HG03135 (cell line): ENCODE measurements around the gene IL22RA1.

Source experiments
- ATAC-seq: cut with Tn5 transposase; IDR thresholded peaks from one replicate; pipeline ENCODE4 v1.9.1; 2021; ENCODE audit warnings: mild to moderate bottlenecking, moderate library complexity; ENCODE audit not compliant: unreplicated experiment

IL22RA1 gene

DNA sequence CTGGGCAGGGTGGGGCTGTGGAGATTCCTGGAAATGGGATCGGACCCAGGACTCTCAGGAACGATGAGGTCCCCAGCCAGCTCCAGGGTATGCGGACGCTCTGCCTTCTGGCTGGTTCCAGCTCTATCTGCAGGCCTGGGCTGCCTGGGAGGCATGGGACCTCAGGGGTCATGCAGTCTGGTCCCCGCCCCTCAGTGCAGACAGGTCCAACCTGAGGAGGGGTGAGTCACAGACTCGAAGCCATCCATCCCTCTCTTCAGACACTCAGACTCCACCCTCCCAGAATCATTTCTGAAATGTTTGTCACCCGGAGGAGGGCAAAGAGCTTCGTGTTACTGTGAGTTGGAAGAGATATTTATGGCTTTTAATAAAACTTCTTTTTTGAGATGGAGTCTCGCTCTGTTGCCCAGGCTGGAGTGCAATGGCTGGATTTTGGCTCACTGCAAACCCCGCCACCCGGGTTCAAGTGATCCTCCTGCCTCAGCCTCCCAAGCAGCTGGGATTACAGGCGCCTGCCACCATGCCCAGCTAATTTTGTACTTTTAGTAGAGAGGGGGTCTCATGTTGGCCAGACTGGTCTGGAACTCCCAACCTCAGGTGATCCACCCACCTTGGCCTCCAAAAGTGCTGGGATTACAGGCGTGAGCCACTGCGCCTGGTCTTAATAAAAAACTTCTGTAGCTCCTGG lies 25.1 kb downstream of the IL22RA1 start:
- no peak for ATAC-seq

DNA sequence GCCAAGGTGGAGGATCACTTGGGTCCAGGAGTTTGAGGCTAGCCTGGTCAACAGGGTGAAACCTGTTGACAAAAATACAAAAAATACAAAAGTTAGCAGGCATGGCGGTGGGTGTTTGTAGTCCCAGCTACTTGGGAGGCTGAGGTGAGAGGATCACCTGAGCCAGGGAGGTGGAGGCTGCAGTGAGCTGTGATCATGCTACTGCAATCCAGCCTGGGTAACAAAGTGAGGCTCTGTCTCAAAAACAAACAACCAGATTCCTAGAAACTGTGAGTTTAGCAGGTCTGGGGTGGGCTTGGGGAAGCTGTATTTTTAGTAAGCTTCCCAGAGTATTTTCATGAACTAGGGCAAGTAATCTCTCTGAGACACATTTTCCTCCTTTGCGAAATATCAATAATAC lies 25.8 kb downstream of the IL22RA1 start:
- no peak for ATAC-seq

DNA sequence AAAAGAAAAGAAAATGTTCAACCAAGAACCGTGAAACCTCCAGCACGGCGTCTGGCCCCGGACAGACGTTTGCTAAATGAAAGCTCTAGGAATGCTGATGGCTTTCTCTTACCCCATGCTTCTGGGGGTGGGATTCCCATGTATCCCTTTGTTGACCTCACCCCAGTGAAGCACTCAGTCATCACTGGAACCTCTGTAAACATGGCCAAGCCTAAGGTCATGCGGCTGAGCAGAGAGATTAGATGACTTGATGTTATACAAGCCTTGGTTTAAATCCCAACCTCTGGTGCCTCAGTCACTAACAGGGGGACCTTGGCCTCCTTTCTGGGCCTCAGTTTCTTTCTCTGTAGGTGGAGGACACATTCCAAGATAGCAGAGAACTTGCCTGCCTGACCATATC lies 28.2 kb downstream of the IL22RA1 start:
- ATAC-seq = no peak

DNA sequence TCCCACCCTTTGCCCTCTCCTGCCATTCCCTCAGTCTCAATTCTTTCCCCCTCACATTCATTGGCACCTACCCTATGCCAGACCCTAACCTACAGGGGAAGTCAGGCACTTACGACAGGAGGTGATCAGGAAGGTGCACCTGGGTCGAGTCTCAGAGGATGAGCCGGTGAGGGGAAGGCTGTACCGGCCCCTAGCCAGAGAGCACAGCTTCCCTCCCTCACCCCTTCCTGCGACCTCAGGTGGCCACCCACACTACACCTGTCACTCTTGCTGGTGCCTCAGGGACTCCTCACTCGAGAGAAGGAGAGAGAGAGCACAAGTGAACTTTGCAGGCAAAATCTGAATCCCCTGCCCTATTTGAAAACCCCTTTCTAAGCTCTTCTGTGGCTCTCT lies 29.3 kb downstream of the IL22RA1 start:
- ATAC-seq = no peak

DNA sequence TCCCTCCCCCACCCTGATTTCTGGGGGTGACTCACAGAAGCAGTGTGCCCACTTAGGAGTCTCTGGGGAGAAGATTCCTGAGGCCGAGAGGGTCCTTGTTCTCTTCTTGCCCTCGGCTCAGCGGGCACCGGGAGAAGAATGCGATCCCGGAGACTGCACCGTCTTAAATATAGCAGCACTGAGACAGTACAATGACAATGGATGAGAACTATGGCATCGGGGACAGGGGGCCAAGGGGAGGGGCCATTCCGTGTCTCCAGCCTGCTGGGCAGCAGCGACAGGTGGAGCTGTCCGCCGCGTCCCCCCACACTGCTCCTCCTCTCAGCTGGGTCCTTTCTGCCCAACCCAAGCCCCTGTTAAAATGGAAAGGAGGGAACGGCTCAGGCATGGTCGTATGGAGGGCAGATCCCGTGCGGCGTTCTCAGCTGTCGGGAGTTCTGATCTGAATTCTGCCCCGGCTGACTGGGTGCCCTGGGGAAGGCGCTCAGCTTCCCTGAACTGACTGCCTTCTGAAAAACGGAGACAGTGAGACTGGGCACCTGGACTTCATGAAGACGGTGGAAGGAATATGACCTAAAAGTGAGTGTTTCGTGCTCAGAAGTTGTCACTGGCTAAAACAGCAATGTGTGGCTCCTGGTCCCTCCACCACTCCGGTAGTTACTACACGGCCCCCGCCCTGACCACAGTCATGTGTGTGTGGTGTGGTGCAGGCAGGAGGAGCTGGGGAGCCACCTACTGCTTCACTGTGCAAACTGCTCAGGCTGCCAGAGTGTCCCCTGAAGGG lies 30.8 kb downstream of the IL22RA1 start, which contains the start of gene MYOM3:
TSS of gene MYOM3 (minus strand) at position 140 of the 784 bp plus-strand sequence. CDS start 3,499 bp downstream, outside the sequence.
- no peak for ATAC-seq

DNA sequence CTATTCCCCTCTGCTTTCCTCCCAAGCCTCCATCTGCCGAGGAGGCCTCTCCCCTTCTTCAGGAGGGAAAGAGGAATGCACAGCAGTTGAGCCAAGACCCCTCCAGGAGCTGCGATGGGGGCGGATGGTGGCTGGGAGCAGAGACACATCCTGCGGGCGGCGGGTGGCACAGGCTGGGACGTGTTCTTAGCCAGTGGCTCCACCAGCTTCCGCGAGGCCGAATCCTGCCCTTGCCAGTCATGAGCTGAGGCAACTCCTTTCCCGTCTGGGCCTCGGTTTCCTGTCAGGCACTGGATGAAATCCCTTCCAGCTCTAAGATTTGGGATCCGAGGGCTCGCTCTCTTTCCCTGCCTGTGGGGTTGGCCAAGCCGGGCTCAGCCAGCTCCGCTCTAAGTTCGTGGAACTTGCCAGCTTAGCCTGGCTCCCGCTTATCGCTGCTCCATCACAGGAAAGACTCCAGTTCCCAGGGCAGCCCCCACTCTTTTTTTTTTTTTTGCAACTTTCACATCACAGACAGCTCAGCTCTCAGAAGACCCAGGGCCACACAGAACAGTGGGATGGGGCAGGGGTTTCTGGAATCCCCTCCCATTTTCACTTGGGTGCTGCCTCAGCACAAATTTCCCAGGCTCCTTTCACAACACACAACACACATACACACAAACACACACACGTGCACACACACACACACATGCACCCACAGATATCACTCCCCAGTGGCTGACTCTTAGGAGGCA lies 31.5 kb downstream of the IL22RA1 start:
- no peak for ATAC-seq

DNA sequence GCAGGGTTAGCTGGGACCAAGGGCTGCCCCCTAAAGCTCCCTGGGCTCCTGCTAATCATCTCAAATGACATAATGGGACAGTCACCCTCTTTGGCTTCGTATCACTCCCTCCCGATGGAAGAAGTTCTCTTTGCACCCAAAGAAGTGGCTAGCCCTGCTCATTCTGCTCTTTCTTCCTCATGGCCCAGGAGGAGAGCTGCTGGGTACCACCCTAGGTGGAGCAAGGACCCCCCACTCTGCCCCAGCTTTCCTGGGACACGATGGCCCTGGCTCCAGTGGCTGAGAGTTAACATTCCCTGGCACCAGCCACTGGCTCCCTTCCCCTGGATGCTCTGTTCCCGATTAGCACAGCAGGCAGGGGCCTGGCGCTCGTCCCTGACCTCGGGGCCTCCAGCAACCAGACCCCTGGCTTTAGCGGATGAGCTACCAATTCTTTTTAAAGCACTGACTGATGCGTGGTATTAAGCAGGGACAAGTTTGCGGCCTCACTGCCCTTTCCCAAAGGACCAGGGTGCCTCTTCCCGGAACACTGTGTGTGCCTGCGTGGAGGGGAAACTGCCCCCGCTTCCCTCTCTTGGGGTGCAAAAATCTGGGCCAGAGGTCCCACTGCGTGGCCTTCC lies 32.2 kb downstream of the IL22RA1 start:
- no peak for ATAC-seq

DNA sequence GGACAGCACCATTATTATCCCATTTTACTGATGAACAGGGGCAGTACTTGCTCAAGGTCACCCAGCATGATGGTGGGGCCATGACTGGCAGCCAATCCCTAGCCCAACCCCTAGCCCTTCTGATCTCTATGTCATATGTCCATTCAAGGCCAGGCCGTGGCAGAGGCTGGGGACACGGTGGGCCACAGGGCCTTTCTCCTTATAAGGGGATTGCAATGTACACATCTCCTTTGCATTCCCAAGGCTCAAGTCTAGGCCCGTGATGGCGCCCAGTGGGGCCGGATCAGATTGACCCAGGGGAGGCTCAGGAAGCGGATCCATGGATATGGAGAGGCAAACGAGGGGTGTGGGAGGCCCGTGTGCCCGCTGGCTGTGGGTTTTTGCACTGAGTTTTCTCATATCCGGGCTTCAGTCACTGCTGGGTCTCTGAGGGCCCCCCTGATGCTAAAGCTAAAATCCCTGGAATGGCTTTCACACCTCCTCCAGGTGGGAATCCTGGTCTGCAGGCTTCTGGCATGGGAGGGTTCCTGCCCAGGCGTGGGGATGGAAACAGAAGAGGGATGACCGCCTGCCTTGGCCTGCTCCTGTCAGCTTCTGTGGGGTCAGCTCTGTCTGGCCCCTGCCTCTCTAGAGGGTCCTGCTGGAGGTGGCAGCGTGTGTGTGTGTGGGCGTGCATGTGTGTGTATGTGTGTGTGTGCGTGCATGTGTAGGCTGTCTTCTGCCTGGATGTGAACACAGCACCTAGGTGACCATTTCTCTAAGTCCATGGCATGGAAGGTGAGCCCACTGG lies 33.1 kb downstream of the IL22RA1 start:
- no peak for ATAC-seq

DNA sequence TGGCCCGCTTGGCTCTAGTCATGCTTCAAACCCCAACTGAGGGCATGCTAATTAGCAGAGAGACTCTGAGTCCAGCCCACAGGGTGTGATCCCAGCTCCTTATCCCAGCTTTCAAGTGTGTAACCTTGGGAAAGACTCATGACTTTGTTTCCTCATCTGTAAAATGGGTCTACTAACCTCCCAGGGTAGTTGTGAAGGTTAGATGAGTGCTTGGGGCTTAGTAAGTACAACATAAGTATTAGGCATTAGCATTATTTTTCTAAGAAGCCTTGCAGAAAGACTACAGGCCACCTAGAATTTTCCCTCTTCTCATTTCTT lies 33.8 kb downstream of the IL22RA1 start:
- ATAC-seq = no peak

DNA sequence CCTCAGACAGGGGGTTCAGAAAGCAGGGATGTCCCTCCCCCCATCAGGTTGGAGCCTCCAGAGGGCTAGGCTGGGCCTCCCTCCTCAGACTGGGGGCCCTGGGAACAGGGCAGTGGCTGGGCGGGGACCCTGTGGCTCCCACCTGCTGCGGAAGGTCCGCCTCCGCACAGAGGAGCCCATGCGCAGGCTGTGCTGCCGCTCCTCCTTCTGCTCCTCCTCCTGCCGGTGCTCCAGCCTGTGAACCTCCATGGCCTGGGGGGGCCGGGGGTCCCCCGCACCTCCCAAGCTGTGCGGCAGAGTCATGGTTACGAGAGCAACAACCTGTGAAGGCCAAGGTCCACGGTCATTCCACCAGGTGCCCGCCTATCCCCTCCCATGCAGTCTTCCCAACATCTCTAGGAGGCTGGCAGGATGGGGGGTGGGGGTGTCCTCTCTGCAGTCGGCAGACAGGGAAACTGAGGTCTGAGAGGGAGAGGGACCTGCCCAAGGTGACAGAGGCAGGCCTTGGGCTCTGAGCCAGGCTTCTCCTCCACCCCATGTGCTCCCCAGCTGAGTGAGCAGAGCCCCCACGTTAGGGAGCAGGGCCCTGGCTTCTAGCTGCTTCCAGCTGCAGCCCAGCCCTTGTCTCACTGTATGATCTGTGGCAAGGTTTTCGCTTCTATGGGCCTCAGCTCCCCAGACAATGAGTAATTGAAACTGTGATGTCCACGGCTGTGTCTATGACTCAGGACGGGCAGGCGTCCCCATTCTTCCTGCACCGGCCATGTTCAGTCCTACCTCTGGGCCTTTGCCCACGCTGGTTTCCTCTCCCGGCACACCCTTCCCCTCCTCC lies 34.4 kb downstream of the IL22RA1 start:
- ATAC-seq = no peak

DNA sequence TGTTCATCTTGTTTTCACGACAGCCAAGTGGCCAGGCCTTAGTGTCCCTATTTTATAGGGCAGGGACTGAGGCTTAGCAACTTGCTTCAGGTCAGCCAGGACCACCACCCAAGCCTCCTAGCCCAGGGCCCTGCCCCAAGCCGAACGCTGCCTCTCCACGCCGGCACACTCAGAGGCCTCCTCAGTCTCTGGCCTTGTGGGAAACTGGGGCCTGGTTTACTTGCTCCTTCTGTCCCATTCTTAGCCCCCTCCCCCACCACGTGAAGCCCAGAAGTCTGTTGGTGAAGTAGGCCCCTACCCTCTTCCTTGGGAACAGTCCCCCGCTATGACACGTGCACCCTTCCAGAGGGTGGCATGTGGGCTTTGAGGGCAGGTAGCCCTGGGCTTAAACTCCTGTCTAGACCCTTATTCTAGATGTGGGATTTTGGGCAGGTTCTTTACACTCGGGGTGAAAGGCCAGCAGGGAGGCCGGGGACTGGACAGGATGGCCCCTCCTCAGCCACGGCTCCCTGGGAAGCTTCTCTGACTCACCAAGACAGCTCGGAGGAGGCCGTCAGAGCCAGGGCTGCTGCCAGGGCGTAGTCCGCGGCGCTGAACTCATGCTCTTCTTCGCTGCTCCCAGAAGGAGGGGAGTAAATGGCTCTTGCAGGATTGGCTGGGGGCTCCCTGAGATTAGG lies 35.3 kb downstream of the IL22RA1 start:
- ATAC-seq = no peak

DNA sequence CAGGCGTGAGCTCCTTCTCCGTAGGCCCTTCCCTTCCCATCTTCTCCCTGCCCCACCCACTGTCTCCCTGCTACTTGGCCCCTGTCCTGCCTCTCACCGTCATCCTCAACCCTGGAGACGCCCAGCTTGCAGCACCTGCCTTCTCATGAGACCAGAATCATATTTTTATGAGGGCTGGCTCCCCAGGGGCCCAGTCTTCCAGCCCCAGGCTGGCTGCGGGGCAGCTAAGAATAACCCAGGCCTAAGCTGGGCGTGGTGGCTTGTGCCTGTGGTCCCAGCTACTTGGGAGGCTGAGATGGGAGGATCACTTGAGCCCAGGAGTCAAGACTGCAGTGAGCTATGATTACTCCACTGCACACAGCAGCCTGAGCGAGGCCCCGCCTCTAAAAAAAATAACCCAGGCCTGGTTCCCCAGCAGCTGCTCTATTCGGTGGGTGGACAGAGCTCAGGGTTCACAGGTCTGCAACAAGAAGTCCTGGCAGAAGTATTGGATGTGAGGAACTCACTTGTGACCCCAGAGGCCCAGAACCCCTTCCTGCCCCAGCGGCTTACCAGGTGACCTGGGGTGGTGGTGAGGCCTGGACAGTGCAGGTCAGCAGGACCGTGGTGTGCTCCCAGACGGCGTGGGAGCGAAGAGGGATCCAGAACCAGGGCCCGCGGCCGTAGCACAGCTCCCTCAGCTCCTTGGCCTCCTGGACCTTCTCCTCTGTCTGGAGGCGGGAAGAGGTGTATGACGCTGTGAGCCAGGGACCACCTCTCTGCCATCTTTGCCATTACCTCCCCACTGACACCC lies 37.4 kb downstream of the IL22RA1 start:
- ATAC-seq = no peak

DNA sequence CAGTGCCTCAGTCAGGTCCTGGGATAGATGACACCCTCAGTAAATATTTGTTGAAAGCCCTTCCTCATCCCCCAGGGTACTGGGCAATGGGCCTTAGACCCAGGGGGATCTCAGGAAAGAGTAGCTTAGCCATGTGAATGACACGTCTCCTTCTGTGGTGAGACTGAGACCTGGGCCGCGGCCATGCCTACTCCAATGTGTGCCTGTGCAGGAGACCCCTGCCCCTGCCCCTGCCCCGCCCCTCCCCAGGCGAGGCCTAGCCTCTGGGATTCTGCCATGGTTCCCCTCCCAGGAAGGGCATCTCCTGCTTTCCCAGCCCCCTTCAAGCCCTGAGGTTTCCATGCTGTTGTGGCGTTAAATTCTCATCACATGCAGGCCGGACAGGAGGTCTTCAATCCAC lies 38.1 kb downstream of the IL22RA1 start:
- ATAC-seq = no peak

DNA sequence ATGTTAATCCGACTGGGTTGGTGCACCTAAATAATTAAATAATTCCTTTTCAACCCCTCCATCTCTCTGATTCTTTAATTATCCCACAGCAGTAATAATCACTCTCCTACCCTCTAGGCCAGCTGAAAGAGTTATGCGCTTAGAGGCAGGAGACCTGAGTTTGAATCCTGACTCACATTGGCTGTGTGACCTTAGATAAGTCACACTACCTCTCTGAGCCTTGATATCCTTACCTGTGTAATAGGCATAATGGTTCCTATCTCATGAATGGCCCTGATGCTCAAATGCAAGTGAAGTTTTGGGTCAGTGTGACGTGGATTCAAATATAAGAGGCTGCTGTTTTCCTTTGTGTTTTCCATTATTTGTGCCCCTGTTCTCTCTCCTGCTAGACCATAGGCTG lies 39.1 kb downstream of the IL22RA1 start:
- ATAC-seq = no peak

DNA sequence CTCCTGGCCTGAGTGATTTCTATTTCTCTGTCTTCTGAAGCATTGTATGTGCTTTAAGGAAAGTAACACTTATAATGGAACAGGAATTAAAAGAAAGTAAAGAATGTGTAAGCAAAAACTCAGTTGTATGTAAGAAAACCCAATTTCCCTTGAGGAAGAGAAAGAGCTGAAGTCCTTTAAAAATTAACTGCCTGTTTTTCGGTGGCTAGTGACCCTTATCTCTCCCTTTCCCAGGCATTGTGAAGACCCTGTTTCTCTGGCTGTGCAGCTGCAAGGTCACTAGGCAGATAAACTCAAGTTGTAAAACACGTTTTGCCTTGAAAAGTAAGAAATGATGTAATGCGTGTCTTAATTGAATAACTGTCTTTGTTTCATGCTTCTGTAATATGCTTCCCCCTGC lies 39.5 kb downstream of the IL22RA1 start:
- ATAC-seq = no peak

DNA sequence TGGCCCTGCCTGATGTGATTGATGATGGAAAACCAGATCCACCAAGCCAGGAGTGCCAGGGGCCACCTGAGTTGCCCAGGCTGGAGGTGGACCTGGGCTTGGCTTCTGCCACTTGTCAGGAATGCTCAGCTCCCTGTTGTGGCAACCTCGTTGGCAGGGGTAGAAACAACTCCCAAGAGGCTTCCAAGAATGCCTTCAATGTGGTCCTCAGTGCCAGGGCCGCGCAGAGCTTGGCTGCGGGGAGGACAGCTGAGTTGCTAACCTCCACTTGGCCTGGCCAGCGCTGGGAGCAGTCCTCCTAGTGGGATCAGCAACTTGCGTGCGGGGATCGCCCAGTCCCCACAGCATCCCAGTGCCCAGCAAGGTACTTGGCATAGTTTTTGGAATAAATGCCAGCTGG lies 40.0 kb downstream of the IL22RA1 start:
- no peak for ATAC-seq

DNA sequence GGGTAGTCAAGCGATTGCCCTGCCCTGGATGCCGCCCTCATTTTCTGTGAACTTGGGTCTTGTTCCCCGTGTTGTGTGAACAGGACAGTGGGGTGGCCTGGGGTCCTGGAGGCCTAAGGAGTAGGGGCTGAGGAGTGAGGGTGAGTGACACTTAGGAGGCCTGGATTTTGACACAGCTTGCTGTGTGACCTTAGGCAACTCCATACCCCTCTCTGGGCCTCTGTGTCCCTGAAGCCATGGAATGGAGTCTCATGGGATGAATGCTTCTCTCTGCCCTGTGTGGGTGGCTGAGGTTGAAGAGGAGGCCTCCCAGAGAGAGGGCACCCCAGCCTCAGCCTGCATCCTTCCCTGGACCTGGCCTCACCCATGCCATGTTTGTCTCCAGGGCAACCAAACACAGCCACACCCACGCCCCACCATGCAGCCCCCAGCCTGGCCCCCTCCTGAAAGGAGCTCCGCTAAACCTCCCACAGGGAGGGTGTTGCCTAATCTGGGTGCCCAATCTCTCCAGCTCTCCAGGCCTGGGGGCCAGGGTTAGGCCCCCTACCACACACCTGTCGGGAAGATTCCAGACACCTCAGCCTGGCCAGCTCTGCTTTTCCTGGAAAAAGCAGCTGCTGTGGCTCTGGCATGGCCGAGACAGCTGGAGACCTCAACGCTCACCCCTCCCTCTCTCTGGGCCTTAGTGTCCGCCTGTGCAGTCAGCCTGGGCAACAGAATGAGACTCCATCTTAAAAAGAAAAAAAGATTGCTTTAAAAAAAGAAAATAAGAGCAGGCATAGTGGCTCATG lies 40.9 kb downstream of the IL22RA1 start:
- no peak for ATAC-seq
